Erythroblast (primary cell): Measurements from ENCODE around the gene TUBB4B.

Source experiments
- GATA1 ChIP-seq: IDR thresholded peaks from 2 replicates; pipeline ENCODE4 v1.6.1; 2011; ENCODE audit warnings: low read depth, mild to moderate bottlenecking, control low read depth, low read length, moderate library complexity
- POLR2A ChIP-seq: IDR thresholded peaks from 2 replicates; pipeline ENCODE4 v1.6.1; 2011; ENCODE audit warnings: mild to moderate bottlenecking, low read length

- TF ChIP-seq POLR2A (no peak), GATA1 (no peak)
Observed at GRCh38 chr9:137214620-137215019, 26.5 kb upstream of the TUBB4B start.
